Stimulated activated naive CD8-positive, alpha-beta T cell treated with anti-CD3 and anti-CD28 coated beads, Interleukin-15, amount 100 ng/mL, for 72 hours (primary cell): ENCODE results near the gene HSPG2.

ENCODE experiments used
- ATAC-seq: fragments of 150-1000 bp; cut with Tn5 transposase; 2 replicates; pipeline ENCODE4 v1.10.0; 2021; ENCODE audit warnings: mild to moderate bottlenecking, moderate library complexity
- DNase-seq, 2 donors: peaks; one replicate each; pipeline ENCODE4 v3.0.0; 2021 to 2022
- H3K27ac Mint-ChIP-seq, 2 donors: one replicate each; pipeline ENCODE4 v1.8.0; 2022; ENCODE audit warnings: mild to moderate bottlenecking in 2 of 2, mixed read lengths in 2 of 2, moderate library complexity in 2 of 2
- H3K27me3 Mint-ChIP-seq: one replicate; pipeline ENCODE4 v1.8.0; 2022; ENCODE audit warnings: mixed read lengths
- H3K4me1 Mint-ChIP-seq: one replicate; pipeline ENCODE4 v1.8.0; 2022; ENCODE audit warnings: mild to moderate bottlenecking, mixed read lengths
- H3K4me3 Mint-ChIP-seq, 2 donors: one replicate each; pipeline ENCODE4 v1.8.0; 2022; ENCODE audit warnings: mild to moderate bottlenecking in 2 of 2, mixed read lengths in 2 of 2, moderate library complexity in 1 of 2
- H3K9me3 Mint-ChIP-seq, 2 donors: one replicate each; pipeline ENCODE4 v1.8.0; 2022; ENCODE audit warnings: mixed read lengths in 2 of 2

HSPG2 gene

DNA sequence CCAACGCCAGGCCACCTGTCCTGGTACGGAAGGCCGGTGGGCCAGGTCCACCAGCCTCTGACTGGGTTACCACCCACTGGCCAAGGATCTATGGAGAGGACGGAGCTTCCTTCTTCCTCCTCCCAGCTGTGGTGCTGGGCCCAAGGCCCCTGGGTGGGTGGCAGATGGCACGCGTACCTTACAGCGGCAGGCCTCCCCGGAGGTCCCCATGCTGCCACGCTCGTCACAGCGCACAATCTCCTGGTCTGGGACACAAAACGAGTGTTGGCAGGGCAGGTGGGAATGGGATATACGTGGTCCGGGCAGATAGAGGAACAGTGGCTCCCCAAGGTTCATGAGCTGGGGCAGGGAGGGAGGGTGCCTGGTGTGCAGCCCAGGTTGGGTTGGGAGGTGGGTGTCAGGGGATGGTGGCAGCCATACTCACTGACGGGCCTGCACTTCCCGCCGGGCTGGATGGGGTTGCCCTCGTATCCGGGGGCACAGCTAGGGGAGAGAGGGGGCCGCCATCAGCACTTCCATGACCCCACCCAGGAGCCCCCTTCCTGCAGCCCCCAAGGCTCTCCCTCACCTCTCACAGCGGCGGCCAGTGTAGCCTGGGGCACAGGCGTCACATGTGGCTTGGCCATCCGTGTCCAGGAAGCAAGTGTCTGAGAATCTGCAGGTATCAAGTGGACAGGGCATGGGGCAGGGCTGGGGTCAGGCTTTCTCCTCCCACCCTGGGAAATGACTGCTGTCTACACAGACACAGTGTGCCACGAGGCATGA is 58.9 kb downstream of the HSPG2 start:
- ATAC-seq, result no peak
- Mint-ChIP-seq H3K9me3 (no peaks in the 10 kb centered on the region), H3K27me3 (no peaks in the 10 kb centered on the region), H3K27ac (peak overlapping the region in 1 of 2 donors; percentile 48), H3K4me1 (no peaks in the 10 kb centered on the region), H3K4me3 (no peak overlapping the region)
- no peak for DNase-seq

- H3K4me3 Mint-ChIP-seq, result no peak overlapping the region
Measured at GRCh38 chr1:21876267-21876666, 60.8 kb downstream of the HSPG2 start.

DNA sequence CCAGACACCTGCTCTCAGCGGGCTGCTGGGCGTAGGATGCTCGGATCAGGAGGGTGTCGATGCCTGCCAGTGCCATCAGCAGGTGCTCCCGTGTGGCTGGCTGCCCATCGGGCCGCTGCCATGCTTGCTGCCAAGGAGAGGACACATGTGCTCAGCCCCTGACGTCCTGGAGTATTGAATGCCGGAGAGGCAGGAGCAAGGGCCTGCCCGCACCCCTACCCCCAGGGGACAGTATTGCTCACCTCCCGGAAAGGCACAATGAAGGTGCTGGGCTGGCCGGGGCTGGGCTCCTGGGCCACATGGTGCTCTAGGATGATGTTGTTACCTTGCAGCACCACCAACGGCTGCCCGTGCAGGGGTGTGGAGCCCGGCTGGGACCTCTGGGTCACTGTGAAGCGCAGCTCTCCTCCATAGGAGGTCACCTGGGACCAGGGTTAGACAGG is 61.5 kb downstream of the HSPG2 start:
- DNase-seq (no peak), ATAC-seq (no peak)
- Mint-ChIP-seq H3K27me3 (no peaks in the 10 kb centered on the region), H3K4me1 (peaks cover 10% of the 10 kb centered on the region), H3K4me3 (no peak overlapping the region), H3K27ac (no peak overlapping the region), H3K9me3 (no peaks in the 10 kb centered on the region)

More at GRCh38 chr1:21876267-21876666, 60.8 kb downstream of the HSPG2 start:
- ATAC-seq (no peak), DNase-seq (no peak)
- H3K4me1 Mint-ChIP-seq, result peaks cover 10% of the 10 kb centered on the region
- H3K27me3 Mint-ChIP-seq, result no peaks in the 10 kb centered on the region
- H3K27ac Mint-ChIP-seq, result no peak overlapping the region
- no peaks in the 10 kb centered on the region for H3K9me3 Mint-ChIP-seq

GRCh38 chr1:21874778-21875547 is 62.1 kb downstream of the HSPG2 start:
- no peak for ATAC-seq
- H3K4me3 Mint-ChIP-seq, result no peak overlapping the region
- H3K9me3 Mint-ChIP-seq, result no peaks in the 10 kb centered on the region
- H3K4me1 Mint-ChIP-seq, result peaks cover 10% of the 10 kb centered on the region
- no peak for DNase-seq
- no peaks in the 10 kb centered on the region for H3K27me3 Mint-ChIP-seq
- H3K27ac Mint-ChIP-seq, result no peak overlapping the region

DNA sequence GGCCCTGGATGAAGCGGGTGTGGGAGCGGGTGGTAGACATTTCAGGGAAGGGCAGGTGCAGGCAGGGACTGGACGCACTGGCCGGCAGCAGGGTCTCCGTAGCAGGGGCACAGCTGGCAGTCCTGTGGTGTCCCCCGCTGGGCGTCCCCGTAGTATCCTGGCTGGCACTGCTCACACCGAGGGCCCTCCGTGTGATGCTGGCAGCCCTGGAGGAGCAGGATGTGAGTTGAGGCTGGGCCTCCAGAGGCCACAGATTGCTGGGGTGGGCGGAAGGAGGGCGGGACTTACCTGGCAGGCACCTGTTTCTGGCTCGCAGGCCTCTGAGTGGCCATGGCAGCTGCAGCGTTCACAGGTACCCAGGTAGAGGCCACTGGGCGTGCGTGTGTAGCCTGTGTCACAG is 62.8 kb downstream of the HSPG2 start:
- peaks cover 10% of the 10 kb centered on the region for H3K4me1 Mint-ChIP-seq
- ATAC-seq, result no peak

GRCh38 chr1:21873761-21874160 is 63.3 kb downstream of the HSPG2 start:
- H3K4me3 Mint-ChIP-seq, result no peak overlapping the region
- ATAC-seq, result no peak
- H3K4me1 Mint-ChIP-seq, result peaks cover 10% of the 10 kb centered on the region
- DNase-seq, result no peak
- no peaks in the 10 kb centered on the region for H3K27me3 Mint-ChIP-seq
- peak overlapping the region in 1 of 2 donors; percentile 54 for H3K27ac Mint-ChIP-seq
- no peaks in the 10 kb centered on the region for H3K9me3 Mint-ChIP-seq

More for the DNA sequence above, 62.8 kb downstream of the HSPG2 start:
- DNase-seq, result no peak
- H3K9me3 Mint-ChIP-seq, result no peaks in the 10 kb centered on the region
- no peak overlapping the region for H3K27ac Mint-ChIP-seq
- no peak overlapping the region for H3K4me3 Mint-ChIP-seq
- H3K27me3 Mint-ChIP-seq, result no peaks in the 10 kb centered on the region

DNA sequence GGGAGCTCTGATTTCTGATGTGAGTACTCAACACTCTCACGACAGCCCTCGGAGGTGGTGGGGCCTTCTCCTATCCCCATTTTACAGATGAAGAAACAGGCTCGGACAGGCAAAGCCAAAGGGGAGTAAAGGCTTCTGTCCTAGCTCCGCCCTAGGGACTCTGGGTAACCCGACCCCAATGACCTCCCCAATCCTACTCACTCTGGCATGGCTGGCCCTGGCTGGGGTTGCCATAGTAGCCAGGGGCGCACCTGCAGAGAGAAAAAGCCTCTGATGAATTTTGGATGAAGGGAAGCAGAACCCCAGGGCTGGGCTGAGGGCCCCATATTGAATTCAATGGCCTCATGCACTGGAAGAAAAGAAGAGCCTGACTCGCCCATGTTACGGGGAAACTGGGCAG is 63.9 kb downstream of the HSPG2 start:
- Mint-ChIP-seq H3K4me1 (peaks cover 10% of the 10 kb centered on the region), H3K27ac (no peak overlapping the region), H3K27me3 (no peaks in the 10 kb centered on the region), H3K4me3 (no peak overlapping the region), H3K9me3 (no peaks in the 10 kb centered on the region)
- DNase-seq (no peak), ATAC-seq (no peak)

- peaks cover 10% of the 10 kb centered on the region for H3K4me1 Mint-ChIP-seq
- DNase-seq (no peak), ATAC-seq (no peak)
- no peak overlapping the region for H3K4me3 Mint-ChIP-seq
- H3K9me3 Mint-ChIP-seq, result no peaks in the 10 kb centered on the region
- no peak overlapping the region for H3K27ac Mint-ChIP-seq
- no peaks in the 10 kb centered on the region for H3K27me3 Mint-ChIP-seq
Measured at GRCh38 chr1:21872445-21873079, 64.5 kb downstream of the HSPG2 start.

- H3K27ac Mint-ChIP-seq, result peak overlapping the region in 1 of 2 donors; percentile 86
- ATAC-seq, result no peak
Measured at GRCh38 chr1:21871943-21872342, 65.2 kb downstream of the HSPG2 start.

GRCh38 chr1:21870611-21871010 is 66.5 kb downstream of the HSPG2 start:
- ATAC-seq (no peak), DNase-seq (no peak)
- no peak overlapping the region for H3K27ac Mint-ChIP-seq

More at GRCh38 chr1:21871943-21872342, 65.2 kb downstream of the HSPG2 start:
- Mint-ChIP-seq H3K27me3 (no peaks in the 10 kb centered on the region), H3K4me1 (peaks cover 10% of the 10 kb centered on the region), H3K4me3 (no peak overlapping the region), H3K9me3 (no peaks in the 10 kb centered on the region)
- no peak for DNase-seq

GRCh38 chr1:21869620-21870121 is 67.4 kb downstream of the HSPG2 start:
- no peak overlapping the region for H3K4me3 Mint-ChIP-seq
- no peaks in the 10 kb centered on the region for H3K9me3 Mint-ChIP-seq
- DNase-seq, result no peak
- H3K27me3 Mint-ChIP-seq, result no peaks in the 10 kb centered on the region
- H3K27ac Mint-ChIP-seq, result no peak overlapping the region
- no peak for ATAC-seq
- peaks cover 10% of the 10 kb centered on the region for H3K4me1 Mint-ChIP-seq

More at GRCh38 chr1:21870611-21871010, 66.5 kb downstream of the HSPG2 start:
- Mint-ChIP-seq H3K4me1 (peaks cover 10% of the 10 kb centered on the region), H3K9me3 (no peaks in the 10 kb centered on the region), H3K27me3 (no peaks in the 10 kb centered on the region), H3K4me3 (no peak overlapping the region)

GRCh38 chr1:21868941-21869454 is 68.1 kb downstream of the HSPG2 start:
- no peak for ATAC-seq
- Mint-ChIP-seq H3K27ac (peak overlapping the region; percentile 3 to 88), H3K9me3 (no peaks in the 10 kb centered on the region), H3K27me3 (no peaks in the 10 kb centered on the region), H3K4me1 (peaks cover 10% of the 10 kb centered on the region), H3K4me3 (no peak overlapping the region)
- no peak for DNase-seq

- Mint-ChIP-seq H3K4me3 (no peak overlapping the region), H3K27me3 (no peaks in the 10 kb centered on the region), H3K4me1 (peaks cover 10% of the 10 kb centered on the region), H3K9me3 (no peaks in the 10 kb centered on the region), H3K27ac (no peak overlapping the region)
- DNase-seq, result no peak
- no peak for ATAC-seq
Measured at GRCh38 chr1:21868482-21868881, 68.6 kb downstream of the HSPG2 start.

DNA sequence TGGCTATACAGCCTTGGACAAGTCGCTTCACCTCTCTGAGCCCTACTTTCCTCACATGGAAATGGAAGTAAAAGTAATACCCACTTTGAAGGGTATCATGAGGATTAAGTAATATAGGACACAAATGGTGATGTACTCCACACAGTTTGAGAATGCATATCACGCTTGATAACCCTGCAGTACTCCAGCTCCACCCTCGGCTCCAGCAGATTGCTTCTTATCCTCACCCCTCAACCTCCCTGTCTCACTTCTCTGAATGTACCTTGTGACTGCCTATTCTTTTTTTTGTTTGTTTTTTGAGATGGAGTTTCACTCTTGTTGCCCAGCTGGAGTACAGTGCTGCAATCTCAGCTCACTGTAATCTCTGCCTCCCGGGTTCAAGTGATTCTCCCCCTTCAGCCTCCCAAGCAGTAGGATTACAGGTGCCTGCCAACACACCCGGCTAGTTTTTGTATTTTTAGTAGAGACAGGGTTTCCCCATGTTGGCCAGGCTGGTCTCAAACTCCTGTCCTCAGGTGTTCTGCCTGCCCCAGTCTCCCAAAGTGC is 69.6 kb downstream of the HSPG2 start:
- Mint-ChIP-seq H3K27me3 (no peaks in the 10 kb centered on the region), H3K9me3 (no peaks in the 10 kb centered on the region), H3K4me1 (peaks cover 9% of the 10 kb centered on the region), H3K27ac (peak overlapping the region in 1 of 2 donors; percentile 84), H3K4me3 (no peak overlapping the region)
- DNase-seq (no peak), ATAC-seq (no peak)

DNA sequence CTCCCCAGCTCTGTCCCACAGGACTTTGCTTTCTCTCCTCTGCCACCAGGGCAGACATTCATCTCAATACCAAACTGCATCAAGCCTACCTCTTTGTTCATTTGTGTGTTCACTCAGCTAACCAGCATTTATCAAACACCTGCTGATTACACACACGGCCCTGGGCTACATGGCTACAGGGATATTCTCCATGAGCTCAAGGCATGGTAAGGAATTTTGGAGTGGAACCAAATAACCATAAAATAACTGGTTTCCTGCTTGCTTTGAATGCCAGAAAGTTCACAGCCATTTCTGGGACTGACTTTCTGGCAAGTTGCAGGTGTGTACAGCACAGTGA is 70.4 kb downstream of the HSPG2 start:
- DNase-seq (no peak), ATAC-seq (no peak)
- Mint-ChIP-seq H3K4me1 (peaks cover under 1% of the 10 kb centered on the region), H3K27ac (no peak overlapping the region), H3K27me3 (no peaks in the 10 kb centered on the region), H3K4me3 (no peak overlapping the region), H3K9me3 (no peaks in the 10 kb centered on the region)
